Vagina (tissue), 2 donors: ENCODE results near the gene SPAM1.

Source experiments
- CTCF ChIP-seq, 3 experiments: fragments of 450-650 bp in 2 of 3; fragments of 200-600 bp in 1 of 3; sonication (generic) in 1 of 3; IDR thresholded peaks; one replicate each; pipeline ENCODE4 v1.5.1; 2017 to 2019; ENCODE audit warnings: antibody characterized with exemption in 3 of 3, mild to moderate bottlenecking in 2 of 3, moderate library complexity in 2 of 3
- POLR2A ChIP-seq, 2 donors: fragments of 450-650 bp; IDR thresholded peaks; one replicate each; pipeline ENCODE4 v1.6.1; 2017; ENCODE audit warnings: antibody characterized with exemption in 2 of 2, mild to moderate bottlenecking in 2 of 2, moderate library complexity in 2 of 2
- POLR2AphosphoS5 ChIP-seq, 2 donors: sonication (generic); formaldehyde crosslinking; IDR thresholded peaks; one replicate each; pipeline ENCODE4 v1.9.0; 2017; ENCODE audit warnings: antibody characterized with exemption in 2 of 2, mild to moderate bottlenecking in 2 of 2, low read depth in 1 of 2; ENCODE audit not compliant: insufficient read depth in 1 of 2

- no peak for TF ChIP-seq POLR2A (IDR thresholded peaks at IDR 0.05)
- TF ChIP-seq CTCF (IDR thresholded peaks at IDR 0.05) = no peak
- TF ChIP-seq POLR2AphosphoS5 (IDR thresholded peaks at IDR 0.05; ENCODE audit: insufficient read depth in 1 of 2, low read depth in 1 of 2) = no peak
These were observed 23.9 kb upstream of the SPAM1 start for GRCh38 chr7:123901101-123901500.
